DND-41 (cell line): ENCODE results near the gene EML5.

Experiments used
- ATAC-seq: fragments of 200-7000 bp; cut with Tn5 transposase; 3 replicates; pipeline ENCODE4 v1.9.1; 2021; ENCODE audit warnings: low read depth; ENCODE audit not compliant: insufficient read depth
- DNase-seq: peaks from one replicate; pipeline ENCODE4 v3.0.0-alpha.2; 2020
- H2AFZ ChIP-seq: 2 replicates; pipeline ENCODE4 v1.6.0; 2012; ENCODE audit warnings: low read depth, low read length
- H3K27ac ChIP-seq: 2 replicates; pipeline ENCODE4 v1.5.1; 2012; ENCODE audit warnings: low read length, inconsistent platforms
- H3K27me3 ChIP-seq: fragments of 200-600 bp; sonication (generic); 2 replicates; pipeline ENCODE4 v1.6.0; 2012; ENCODE audit warnings: low read length, mild to moderate bottlenecking, inconsistent platforms; ENCODE audit not compliant: insufficient read depth, poor library complexity
- H3K36me3 ChIP-seq: 2 replicates; pipeline ENCODE4 v1.5.1; 2012; ENCODE audit warnings: low read length, inconsistent platforms; ENCODE audit not compliant: insufficient read depth
- H3K4me1 ChIP-seq: 2 replicates; pipeline ENCODE4 v1.5.1; 2012; ENCODE audit warnings: mild to moderate bottlenecking, low read length; ENCODE audit not compliant: insufficient read depth
- H3K4me2 ChIP-seq: 2 replicates; pipeline ENCODE4 v1.6.0; 2012; ENCODE audit warnings: mild to moderate bottlenecking, moderate library complexity, low read length, inconsistent platforms; ENCODE audit not compliant: insufficient read depth
- H3K4me3 ChIP-seq, 2 experiments: fragments of 200-600 bp in 1 of 2; shearing (Covaris generic) in 1 of 2; 2 replicates each; pipeline ENCODE4 v1.5.1; 2012 to 2016; ENCODE audit warnings: inconsistent platforms in 2 of 2, low read length in 2 of 2, mild to moderate bottlenecking in 2 of 2, low read depth in 1 of 2, moderate library complexity in 1 of 2
- H3K79me2 ChIP-seq: 2 replicates; pipeline ENCODE4 v1.6.0; 2012; ENCODE audit warnings: low read length, inconsistent platforms; ENCODE audit not compliant: insufficient read depth
- H3K9ac ChIP-seq: 2 replicates; pipeline ENCODE4 v1.6.0; 2012; ENCODE audit warnings: low read depth, mild to moderate bottlenecking, inconsistent platforms, low read length, moderate library complexity
- H3K9me3 ChIP-seq: 2 replicates; pipeline ENCODE4 v1.5.1; 2012; ENCODE audit warnings: low read length, moderate library complexity, mild to moderate bottlenecking, inconsistent platforms; ENCODE audit not compliant: insufficient read depth, severe bottlenecking
- H4K20me1 ChIP-seq: 2 replicates; pipeline ENCODE4 v1.6.0; 2012; ENCODE audit warnings: low read length; ENCODE audit not compliant: insufficient read depth
- CTCF ChIP-seq: IDR thresholded peaks from 2 replicates; pipeline ENCODE4 v1.5.1; 2012; ENCODE audit warnings: borderline replicate concordance, low read length, moderate library complexity, mild to moderate bottlenecking; ENCODE audit not compliant: poor library complexity, severe bottlenecking; ENCODE audit errors: extremely low read depth
- EZH2 ChIP-seq: IDR thresholded peaks from 3 replicates; pipeline ENCODE4 v1.6.1; 2012; ENCODE audit warnings: borderline replicate concordance, low read depth, mild to moderate bottlenecking, moderate library complexity, low read length, inconsistent platforms; ENCODE audit not compliant: severe bottlenecking

EML5 gene

GRCh38 chr14:88668448-88669116 lies 124.2 kb downstream of the EML5 start:
- no peak for TF ChIP-seq CTCF
- TF ChIP-seq EZH2 = no peak
- H3K27me3 ChIP-seq = no peaks in the 10 kb centered on the region
- H3K9ac ChIP-seq = no peak overlapping the region
- H3K79me2 ChIP-seq = no peaks in the 10 kb centered on the region
- ATAC-seq (no peak), DNase-seq (no peak)
- no peak overlapping the region for H2AFZ ChIP-seq
- no peak overlapping the region for H3K4me2 ChIP-seq
- H3K4me1 ChIP-seq = no peaks in the 10 kb centered on the region
- H3K36me3 ChIP-seq = no peaks in the 10 kb centered on the region
- no peaks in the 10 kb centered on the region for H4K20me1 ChIP-seq
- no peak overlapping the region for H3K4me3 ChIP-seq
- H3K9me3 ChIP-seq = no peaks in the 10 kb centered on the region
- H3K27ac ChIP-seq = no peak overlapping the region

GRCh38 chr14:88667555-88668273 lies 125.0 kb downstream of the EML5 start:
- ATAC-seq (peak; percentile 95), DNase-seq (peak; percentile 67)
- H3K9me3 ChIP-seq = no peaks in the 10 kb centered on the region
- no peak overlapping the region for H3K27ac ChIP-seq
- H3K9ac ChIP-seq = no peak overlapping the region
- H3K36me3 ChIP-seq = peaks cover 2% of the 10 kb centered on the region; the same call in 1 of the 2 replicates
- TF ChIP-seq CTCF = peak; percentile 90
- TF ChIP-seq EZH2 = no peak
- H3K4me2 ChIP-seq = no peak overlapping the region
- H3K4me3 ChIP-seq = no peak overlapping the region
- 0 out of 2 replicates have a peak overlapping the region, but pooled peaks have one; percentile 24 for H2AFZ ChIP-seq
- H3K4me1 ChIP-seq = no peaks in the 10 kb centered on the region
- no peaks in the 10 kb centered on the region for H3K79me2 ChIP-seq
- H4K20me1 ChIP-seq = no peaks in the 10 kb centered on the region
- H3K27me3 ChIP-seq = no peaks in the 10 kb centered on the region

GRCh38 chr14:88660056-88660455 lies 132.7 kb downstream of the EML5 start:
- Histone ChIP-seq H3K36me3 (peaks cover 26% of the 10 kb centered on the region; the same call in 1 of the 2 replicates), H3K9me3 (no peaks in the 10 kb centered on the region), H3K9ac (no peak overlapping the region), H3K4me2 (no peak overlapping the region), H3K79me2 (no peaks in the 10 kb centered on the region), H2AFZ (no peak overlapping the region), H3K4me1 (no peaks in the 10 kb centered on the region), H3K4me3 (no peak overlapping the region), H4K20me1 (no peaks in the 10 kb centered on the region), H3K27ac (no peak overlapping the region), H3K27me3 (no peaks in the 10 kb centered on the region)
- DNase-seq (no peak), ATAC-seq (no peak)
- TF ChIP-seq EZH2 (no peak), CTCF (no peak)
